Measurements from ENCODE around the gene RTP2.

DNA sequence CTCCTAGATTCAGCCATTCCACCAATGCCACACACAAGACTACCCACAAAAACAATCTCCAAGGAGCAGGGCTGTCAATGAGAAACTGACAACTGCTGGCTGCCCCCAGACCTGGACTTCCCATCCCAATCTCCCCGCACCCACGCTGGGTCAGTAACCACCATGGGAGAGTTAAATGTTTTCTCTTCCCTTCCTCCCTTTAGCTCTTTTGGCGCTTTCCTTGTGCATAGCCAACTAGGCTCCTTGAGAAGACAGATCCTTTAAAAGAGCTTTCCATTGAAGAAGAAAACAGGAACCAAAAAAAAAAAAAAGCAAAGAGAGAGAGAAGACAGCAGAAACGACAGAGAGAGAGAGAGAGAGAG lies 34.6 kb upstream of the RTP2 start:
- TF ChIP-seq, protein P1, sequence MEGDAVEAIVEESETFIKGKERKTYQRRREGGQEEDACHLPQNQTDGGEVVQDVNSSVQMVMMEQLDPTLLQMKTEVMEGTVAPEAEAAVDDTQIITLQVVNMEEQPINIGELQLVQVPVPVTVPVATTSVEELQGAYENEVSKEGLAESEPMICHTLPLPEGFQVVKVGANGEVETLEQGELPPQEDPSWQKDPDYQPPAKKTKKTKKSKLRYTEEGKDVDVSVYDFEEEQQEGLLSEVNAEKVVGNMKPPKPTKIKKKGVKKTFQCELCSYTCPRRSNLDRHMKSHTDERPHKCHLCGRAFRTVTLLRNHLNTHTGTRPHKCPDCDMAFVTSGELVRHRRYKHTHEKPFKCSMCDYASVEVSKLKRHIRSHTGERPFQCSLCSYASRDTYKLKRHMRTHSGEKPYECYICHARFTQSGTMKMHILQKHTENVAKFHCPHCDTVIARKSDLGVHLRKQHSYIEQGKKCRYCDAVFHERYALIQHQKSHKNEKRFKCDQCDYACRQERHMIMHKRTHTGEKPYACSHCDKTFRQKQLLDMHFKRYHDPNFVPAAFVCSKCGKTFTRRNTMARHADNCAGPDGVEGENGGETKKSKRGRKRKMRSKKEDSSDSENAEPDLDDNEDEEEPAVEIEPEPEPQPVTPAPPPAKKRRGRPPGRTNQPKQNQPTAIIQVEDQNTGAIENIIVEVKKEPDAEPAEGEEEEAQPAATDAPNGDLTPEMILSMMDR (IDR thresholded peaks at IDR 0.05): no peak
- no peak for TF ChIP-seq POLR2AphosphoS5 (IDR thresholded peaks at IDR 0.05; ENCODE audit: low read depth, low read length)
- TF ChIP-seq, protein P2, sequence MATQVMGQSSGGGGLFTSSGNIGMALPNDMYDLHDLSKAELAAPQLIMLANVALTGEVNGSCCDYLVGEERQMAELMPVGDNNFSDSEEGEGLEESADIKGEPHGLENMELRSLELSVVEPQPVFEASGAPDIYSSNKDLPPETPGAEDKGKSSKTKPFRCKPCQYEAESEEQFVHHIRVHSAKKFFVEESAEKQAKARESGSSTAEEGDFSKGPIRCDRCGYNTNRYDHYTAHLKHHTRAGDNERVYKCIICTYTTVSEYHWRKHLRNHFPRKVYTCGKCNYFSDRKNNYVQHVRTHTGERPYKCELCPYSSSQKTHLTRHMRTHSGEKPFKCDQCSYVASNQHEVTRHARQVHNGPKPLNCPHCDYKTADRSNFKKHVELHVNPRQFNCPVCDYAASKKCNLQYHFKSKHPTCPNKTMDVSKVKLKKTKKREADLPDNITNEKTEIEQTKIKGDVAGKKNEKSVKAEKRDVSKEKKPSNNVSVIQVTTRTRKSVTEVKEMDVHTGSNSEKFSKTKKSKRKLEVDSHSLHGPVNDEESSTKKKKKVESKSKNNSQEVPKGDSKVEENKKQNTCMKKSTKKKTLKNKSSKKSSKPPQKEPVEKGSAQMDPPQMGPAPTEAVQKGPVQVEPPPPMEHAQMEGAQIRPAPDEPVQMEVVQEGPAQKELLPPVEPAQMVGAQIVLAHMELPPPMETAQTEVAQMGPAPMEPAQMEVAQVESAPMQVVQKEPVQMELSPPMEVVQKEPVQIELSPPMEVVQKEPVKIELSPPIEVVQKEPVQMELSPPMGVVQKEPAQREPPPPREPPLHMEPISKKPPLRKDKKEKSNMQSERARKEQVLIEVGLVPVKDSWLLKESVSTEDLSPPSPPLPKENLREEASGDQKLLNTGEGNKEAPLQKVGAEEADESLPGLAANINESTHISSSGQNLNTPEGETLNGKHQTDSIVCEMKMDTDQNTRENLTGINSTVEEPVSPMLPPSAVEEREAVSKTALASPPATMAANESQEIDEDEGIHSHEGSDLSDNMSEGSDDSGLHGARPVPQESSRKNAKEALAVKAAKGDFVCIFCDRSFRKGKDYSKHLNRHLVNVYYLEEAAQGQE (IDR thresholded peaks at IDR 0.05; ENCODE audit: insufficient read depth in 1 of 2, low read depth in 2 of 2, low read length in 1 of 2): no peak
- no peak for TF ChIP-seq TCF7L2 (IDR thresholded peaks at IDR 0.05; ENCODE audit: low read depth, low read length)
- no peak for TF ChIP-seq SIN3A (IDR thresholded peaks at IDR 0.05; ENCODE audit: borderline replicate concordance, insufficient read depth, low read depth, low read length)
